ENCODE results near the gene ABHD4. TPM values are rescaled to one million over a fixed set of nuclear protein-coding genes. Genes with fewer than 3 reads are reported as not detected.
A peak's percentile ranks its signal among the peaks of the same experiment; 100 is the strongest.
"Not testable (repeated sequence)": the region's sequence is repeated elsewhere in the genome, so short reads cannot be mapped to it uniquely, and the experiment has no call there.

ABHD4 gene
- total and polyA plus RNA-seq, 5 donors = 20.3 to 40.9 (median 33.4) TPM

DNA sequence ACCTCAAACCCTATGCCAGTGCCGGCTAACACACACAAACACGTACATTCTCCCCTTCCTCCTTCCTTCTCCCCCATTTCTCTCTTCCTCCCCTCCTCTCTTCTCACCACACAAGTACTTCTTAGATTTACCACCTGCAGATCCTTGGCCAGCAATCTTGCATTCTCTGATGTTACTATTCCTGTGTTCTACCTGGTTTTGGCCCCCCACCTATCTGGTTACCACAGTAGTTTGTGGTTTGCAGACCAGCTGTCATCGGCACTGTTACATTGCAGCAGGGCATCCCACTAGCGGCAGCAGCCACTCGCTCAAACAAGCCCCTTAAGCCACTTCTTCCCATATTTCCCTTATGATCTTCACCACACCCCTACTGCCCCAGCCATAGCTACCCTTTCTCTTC, 3.9 kb downstream of the ABHD4 start:
- ATAC-seq (no peak), DNase-seq (no peak)
- intact Hi-C loops (cut with DNase I) = no loop called here
- H3K4me3 ChIP-seq (ENCODE audit: low read length) = no peak overlapping the region
- 85% methylated on average over 5 of the region's 5 CpGs for WGBS
- peaks cover 6% of the 10 kb centered on the region for H3K4me1 ChIP-seq (ENCODE audit: control insufficient read depth, insufficient read depth, low read length)
- H3K27me3 ChIP-seq (ENCODE audit: control insufficient read depth, insufficient read depth) = no peaks in the 10 kb centered on the region
- no peak overlapping the region for H3K27ac ChIP-seq (ENCODE audit: low read length)
- H3K9me3 ChIP-seq (ENCODE audit: control insufficient read depth, low read length) = no peaks in the 10 kb centered on the region

DNA sequence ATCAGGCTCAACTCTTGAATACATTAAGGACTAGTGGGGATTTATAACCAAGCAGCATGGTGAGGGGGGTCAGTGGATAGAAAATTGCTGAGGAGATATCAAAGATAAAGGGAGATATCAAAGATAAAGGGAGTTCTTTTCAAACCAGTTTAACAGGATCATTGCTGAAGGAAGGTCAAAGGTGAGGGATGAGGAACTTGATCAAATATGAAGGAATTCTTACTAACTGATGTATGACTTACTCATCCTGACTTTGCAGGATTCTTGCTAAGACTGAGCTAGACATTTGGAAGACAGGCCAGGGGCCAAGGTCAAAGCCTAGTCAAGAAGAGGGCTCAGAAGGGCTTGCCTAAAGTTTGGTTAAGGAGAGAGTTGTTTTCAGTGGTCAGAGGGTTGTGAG, 4.8 kb downstream of the ABHD4 start:
- Histone ChIP-seq H3K4me3 (ENCODE audit: low read length) (no peak overlapping the region), H3K27ac (ENCODE audit: low read length) (no peak overlapping the region), H3K9me3 (ENCODE audit: control insufficient read depth, low read length) (no peaks in the 10 kb centered on the region), H3K27me3 (ENCODE audit: control insufficient read depth, insufficient read depth) (no peaks in the 10 kb centered on the region), H3K4me1 (ENCODE audit: control insufficient read depth, insufficient read depth, low read length) (peaks cover 3% of the 10 kb centered on the region)
- DNase-seq (no peak), ATAC-seq (no peak)
- intact Hi-C loops (cut with DNase I) = no loop called here

DNA sequence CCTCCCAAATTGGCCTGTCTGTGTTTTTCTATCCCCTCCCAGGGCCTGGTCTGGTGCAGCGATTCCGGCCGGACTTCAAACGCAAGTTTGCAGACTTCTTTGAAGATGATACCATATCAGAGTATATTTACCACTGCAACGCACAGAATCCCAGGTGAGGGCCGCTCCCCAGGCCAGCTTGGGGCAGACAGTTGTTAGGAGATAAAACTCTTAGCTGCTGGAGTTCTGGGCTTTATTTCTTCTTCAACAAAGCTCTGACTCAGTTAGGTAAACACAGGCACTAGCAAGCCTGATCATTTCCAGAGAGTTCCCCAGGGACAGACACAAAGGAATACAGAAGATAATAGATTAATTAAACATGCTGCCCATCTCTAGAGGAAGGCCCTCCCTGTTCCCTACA, 8.3 kb downstream of the ABHD4 start:
- H3K9me3 ChIP-seq (ENCODE audit: control insufficient read depth, low read length) = no peaks in the 10 kb centered on the region
- DNase-seq = no peak
- 85% methylated on average over 6 of the region's 6 CpGs for WGBS
- H3K4me3 ChIP-seq (ENCODE audit: low read length) = no peak overlapping the region
- no peak overlapping the region for H3K27ac ChIP-seq (ENCODE audit: low read length)
- no peaks in the 10 kb centered on the region for H3K27me3 ChIP-seq (ENCODE audit: control insufficient read depth, insufficient read depth)
- intact Hi-C loops (cut with DNase I) = no loop called here
- no peak for ATAC-seq
- H3K4me1 ChIP-seq (ENCODE audit: control insufficient read depth, insufficient read depth, low read length) = no peaks in the 10 kb centered on the region

DNA sequence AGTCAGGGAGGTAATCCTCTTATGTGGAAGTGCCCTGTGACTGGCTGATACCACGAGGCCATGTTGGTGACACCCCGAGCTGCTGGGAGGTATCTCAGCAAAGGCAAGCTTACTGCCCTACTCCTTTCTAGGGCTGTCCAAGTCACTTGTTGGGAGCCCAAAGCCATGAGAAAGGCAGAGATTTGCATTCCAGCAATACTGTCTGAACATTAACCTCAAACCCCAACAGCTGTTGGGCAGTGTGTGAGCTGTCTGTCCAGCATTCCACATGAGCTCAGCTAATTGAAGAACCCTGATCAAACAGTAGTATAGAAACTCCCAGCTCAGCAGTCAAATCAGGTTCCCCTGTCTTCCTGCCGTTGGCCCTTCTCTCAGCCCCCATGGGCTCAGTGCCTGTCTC, 9.2 kb downstream of the ABHD4 start:
- Histone ChIP-seq H3K4me3 (ENCODE audit: low read length) (no peak overlapping the region), H3K4me1 (ENCODE audit: control insufficient read depth, insufficient read depth, low read length) (no peaks in the 10 kb centered on the region), H3K27me3 (ENCODE audit: control insufficient read depth, insufficient read depth) (no peaks in the 10 kb centered on the region), H3K9me3 (ENCODE audit: control insufficient read depth, low read length) (no peaks in the 10 kb centered on the region), H3K27ac (ENCODE audit: low read length) (no peak overlapping the region)
- ATAC-seq (no peak), DNase-seq (no peak)
- intact Hi-C loops (cut with DNase I) = no loop called here
- 86% methylated on average over 3 of the region's 3 CpGs for WGBS

DNA sequence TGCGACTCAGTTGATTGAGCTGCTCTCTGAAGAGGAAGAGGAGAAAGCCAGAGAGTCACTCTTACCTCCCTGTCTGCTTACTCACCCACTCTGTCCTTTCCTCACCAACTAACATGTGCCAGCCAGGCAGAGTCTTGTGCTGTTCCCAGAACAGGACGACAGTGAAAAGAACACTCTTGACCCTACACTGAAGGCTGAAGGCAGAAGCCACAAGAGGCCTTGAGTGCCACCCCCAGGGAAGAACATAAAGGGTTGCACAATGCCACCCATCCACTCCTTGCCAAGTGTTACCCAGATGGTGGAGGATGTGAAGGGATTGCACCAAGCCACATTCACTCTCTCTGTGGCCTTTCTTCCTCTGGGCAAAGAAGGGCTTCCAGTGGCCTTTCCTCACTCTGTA, 12.8 kb downstream of the ABHD4 start:
- Histone ChIP-seq H3K27me3 (ENCODE audit: control insufficient read depth, insufficient read depth) (no peaks in the 10 kb centered on the region), H3K4me1 (ENCODE audit: control insufficient read depth, insufficient read depth, low read length) (no peaks in the 10 kb centered on the region), H3K27ac (ENCODE audit: low read length) (no peak overlapping the region), H3K4me3 (ENCODE audit: low read length) (no peak overlapping the region), H3K9me3 (ENCODE audit: control insufficient read depth, low read length) (no peaks in the 10 kb centered on the region)
- intact Hi-C loops (cut with DNase I) = no loop called here
- ATAC-seq (no peak), DNase-seq (no peak)
- WGBS = 97% methylated on average over 2 of the region's 2 CpGs

DNA sequence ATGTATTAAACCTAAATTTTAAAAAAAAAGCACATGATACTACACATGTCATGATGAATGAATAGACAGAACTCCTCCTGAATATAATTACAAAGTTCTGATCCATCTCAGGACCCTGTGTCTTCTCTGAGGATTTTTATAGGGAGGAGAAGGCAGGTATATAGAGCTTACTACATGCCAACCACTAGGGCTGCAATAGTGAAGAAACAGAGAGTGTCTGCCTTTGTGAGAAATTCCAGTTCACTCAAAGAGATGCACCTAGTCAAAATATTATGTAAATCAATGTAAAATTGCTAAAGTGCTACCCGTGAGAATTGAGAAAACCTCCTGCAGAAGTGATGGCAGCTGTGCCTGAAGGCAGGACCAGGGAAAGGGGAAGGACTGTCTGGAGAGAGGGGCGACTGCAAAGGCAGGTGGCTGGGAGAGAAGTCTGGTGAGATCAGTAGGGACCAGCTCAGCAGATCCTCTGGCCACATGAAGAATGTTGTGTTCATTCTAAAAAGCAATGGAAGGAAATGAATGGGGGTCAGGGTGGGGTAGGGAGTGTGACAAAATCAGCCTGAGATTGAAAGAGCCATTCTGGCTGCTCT, 15.1 kb downstream of the ABHD4 start:
- no peaks in the 10 kb centered on the region for H3K27me3 ChIP-seq (ENCODE audit: control insufficient read depth, insufficient read depth)
- H3K9me3 ChIP-seq (ENCODE audit: control insufficient read depth, low read length) = no peaks in the 10 kb centered on the region
- no peak overlapping the region for H3K27ac ChIP-seq (ENCODE audit: low read length)
- 74% methylated on average over 2 of the region's 2 CpGs for WGBS
- intact Hi-C loops (cut with DNase I) = no loop called here
- ATAC-seq (no peak), DNase-seq (no peak)
- H3K4me1 ChIP-seq (ENCODE audit: control insufficient read depth, insufficient read depth, low read length) = no peaks in the 10 kb centered on the region
- H3K4me3 ChIP-seq (ENCODE audit: low read length) = no peak overlapping the region

DNA sequence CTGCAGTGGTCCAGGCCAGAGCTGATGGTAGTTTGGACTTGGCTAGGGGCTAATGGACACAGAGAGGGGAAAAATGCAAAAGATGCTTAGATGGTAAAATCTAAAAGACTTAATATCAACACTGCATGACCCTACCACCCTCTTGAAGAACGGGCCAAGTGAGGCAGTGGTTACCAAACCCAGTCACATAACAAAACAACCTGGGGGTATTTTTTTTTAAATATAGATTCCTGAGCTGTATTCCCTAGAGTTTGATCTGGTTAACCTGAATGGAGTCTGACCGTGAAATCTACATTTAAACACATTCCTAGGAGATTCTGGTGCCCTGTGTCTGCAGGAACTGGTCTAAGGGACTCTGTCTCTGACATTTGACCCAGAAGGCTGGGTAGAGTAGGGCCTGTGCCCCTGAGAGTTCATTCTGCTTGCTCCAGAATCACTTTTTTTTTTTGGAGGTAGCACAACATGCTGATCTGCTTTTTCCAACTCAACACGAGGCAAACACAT, 15.7 kb downstream of the ABHD4 start:
- H3K27me3 ChIP-seq (ENCODE audit: control insufficient read depth, insufficient read depth) = no peaks in the 10 kb centered on the region
- WGBS = 51% methylated on average over 3 of the region's 3 CpGs
- DNase-seq (no peak), ATAC-seq (no peak)
- intact Hi-C loops (cut with DNase I) = no loop called here
- H3K4me1 ChIP-seq (ENCODE audit: control insufficient read depth, insufficient read depth, low read length) = no peaks in the 10 kb centered on the region
- no peaks in the 10 kb centered on the region for H3K9me3 ChIP-seq (ENCODE audit: control insufficient read depth, low read length)
- H3K4me3 ChIP-seq (ENCODE audit: low read length) = no peak overlapping the region
- no peak overlapping the region for H3K27ac ChIP-seq (ENCODE audit: low read length)

DNA sequence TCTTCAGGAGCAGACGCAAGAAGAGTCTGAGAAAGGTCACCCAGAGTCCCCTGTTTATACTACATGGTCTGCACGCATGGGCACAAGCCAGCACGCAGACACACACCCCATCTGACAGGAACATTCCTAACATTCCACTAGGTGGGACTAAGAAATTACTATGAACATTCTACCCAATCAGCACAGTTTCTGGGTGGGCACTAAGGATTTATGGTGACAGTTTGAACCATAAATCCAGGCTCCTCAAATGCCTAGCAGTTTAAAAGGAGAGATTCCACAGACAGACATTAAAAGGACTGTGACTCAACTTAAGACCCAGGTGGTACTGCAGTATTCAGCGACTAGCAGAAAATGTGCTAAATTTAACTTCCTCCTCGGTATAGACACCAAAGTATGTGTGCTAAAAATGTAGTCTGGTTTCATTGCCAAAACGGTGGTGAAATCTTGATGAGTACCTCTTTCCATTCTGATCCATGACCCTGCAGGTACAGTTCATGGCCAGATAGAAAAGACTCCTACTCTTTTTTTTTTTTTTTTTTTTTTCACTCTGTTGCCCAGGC, 16.2 kb downstream of the ABHD4 start:
- 20% methylated on average over 6 of the region's 6 CpGs for WGBS
- DNase-seq (no peak), ATAC-seq (peak; percentile 63 to 65)
- intact Hi-C loops (cut with DNase I) = no loop called here
- H3K4me3 ChIP-seq (ENCODE audit: low read length) = no peak overlapping the region
- no peaks in the 10 kb centered on the region for H3K27me3 ChIP-seq (ENCODE audit: control insufficient read depth, insufficient read depth)
- H3K9me3 ChIP-seq (ENCODE audit: control insufficient read depth, low read length) = no peaks in the 10 kb centered on the region
- no peaks in the 10 kb centered on the region for H3K4me1 ChIP-seq (ENCODE audit: control insufficient read depth, insufficient read depth, low read length)
- H3K27ac ChIP-seq (ENCODE audit: low read length) = no peak overlapping the region

DNA sequence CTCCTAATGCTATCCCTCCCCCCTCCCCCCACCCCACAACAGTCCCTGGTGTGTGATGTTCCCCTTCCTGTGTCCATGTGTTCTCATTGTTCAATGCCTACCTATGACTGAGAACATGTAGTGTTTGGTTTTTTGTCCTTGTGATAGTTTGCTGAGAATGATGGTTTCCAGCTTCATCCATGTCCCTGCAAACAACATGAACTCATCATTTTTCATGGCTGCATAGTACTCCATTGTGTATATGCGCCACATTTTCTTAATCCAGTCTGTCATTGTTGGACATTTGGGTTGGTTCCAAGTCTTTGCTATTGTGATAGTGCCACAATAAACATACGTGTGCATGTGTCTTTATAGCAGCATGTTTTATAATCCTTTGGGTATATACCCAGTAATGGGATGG, 17.7 kb downstream of the ABHD4 start:
- ATAC-seq; H3K9me3 ChIP-seq (ENCODE audit: control insufficient read depth, low read length); intact Hi-C loops (cut with DNase I); H3K27me3 ChIP-seq (ENCODE audit: control insufficient read depth, insufficient read depth); H3K4me1 ChIP-seq (ENCODE audit: control insufficient read depth, insufficient read depth, low read length); H3K27ac ChIP-seq (ENCODE audit: low read length); DNase-seq; H3K4me3 ChIP-seq (ENCODE audit: low read length): not testable (repeated sequence)
- WGBS = 93% methylated on average over 2 of the region's 2 CpGs

DNA sequence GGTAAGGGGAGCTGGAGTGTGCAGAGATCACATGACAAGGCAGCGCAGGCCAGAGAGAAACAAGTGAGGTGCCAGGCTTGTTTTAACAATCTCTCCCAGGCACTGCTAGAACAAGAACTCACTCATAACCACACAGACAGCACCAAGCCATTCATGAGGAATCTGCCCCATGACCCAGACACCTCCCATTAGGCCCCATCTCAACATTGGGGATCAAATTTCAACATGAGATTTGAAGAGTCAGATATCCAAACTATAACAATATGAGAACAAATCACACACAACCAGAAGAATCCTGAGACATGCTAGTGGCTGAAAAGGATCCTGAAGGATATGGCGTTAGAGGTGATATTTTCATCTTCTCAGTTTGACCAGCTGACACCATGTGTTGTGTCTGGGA, 24.2 kb downstream of the ABHD4 start:
- DNase-seq (no peak), ATAC-seq (no peak)
- WGBS = 82% methylated on average over 2 of the region's 2 CpGs
- no peak overlapping the region for H3K4me3 ChIP-seq (ENCODE audit: low read length)
- intact Hi-C loops (cut with DNase I) = no loop called here
- H3K27me3 ChIP-seq (ENCODE audit: control insufficient read depth, insufficient read depth) = no peaks in the 10 kb centered on the region
- no peak overlapping the region for H3K27ac ChIP-seq (ENCODE audit: low read length)
- no peaks in the 10 kb centered on the region for H3K4me1 ChIP-seq (ENCODE audit: control insufficient read depth, insufficient read depth, low read length)
- no peaks in the 10 kb centered on the region for H3K9me3 ChIP-seq (ENCODE audit: control insufficient read depth, low read length)

DNA sequence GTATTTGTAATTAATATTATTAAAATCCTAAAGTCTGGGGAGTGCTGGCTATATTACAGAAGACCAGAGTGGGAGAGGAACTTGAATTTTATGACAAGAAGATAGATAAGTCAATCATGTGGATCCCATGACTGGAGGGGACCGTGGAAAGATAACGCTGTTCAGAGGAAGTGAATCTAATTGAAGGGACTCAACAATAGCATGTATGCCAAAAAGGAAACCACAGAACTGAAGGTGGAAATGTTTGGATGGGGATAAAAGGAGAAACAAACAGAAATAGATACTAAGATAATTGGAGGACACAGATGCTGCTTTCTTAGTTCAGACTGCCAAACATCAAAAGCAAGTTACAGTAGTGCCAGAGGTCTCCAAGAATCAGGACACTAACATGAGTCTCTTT, 24.9 kb downstream of the ABHD4 start:
- no peaks in the 10 kb centered on the region for H3K9me3 ChIP-seq (ENCODE audit: control insufficient read depth, low read length)
- H3K4me1 ChIP-seq (ENCODE audit: control insufficient read depth, insufficient read depth, low read length) = no peaks in the 10 kb centered on the region
- H3K4me3 ChIP-seq (ENCODE audit: low read length) = no peak overlapping the region
- no peak for DNase-seq
- intact Hi-C loops (cut with DNase I) = no loop called here
- no peak overlapping the region for H3K27ac ChIP-seq (ENCODE audit: low read length)
- ATAC-seq = no peak
- no peaks in the 10 kb centered on the region for H3K27me3 ChIP-seq (ENCODE audit: control insufficient read depth, insufficient read depth)
- whole genome bisulfite sequencing = 9% methylated on average over 2 of the region's 2 CpGs

DNA sequence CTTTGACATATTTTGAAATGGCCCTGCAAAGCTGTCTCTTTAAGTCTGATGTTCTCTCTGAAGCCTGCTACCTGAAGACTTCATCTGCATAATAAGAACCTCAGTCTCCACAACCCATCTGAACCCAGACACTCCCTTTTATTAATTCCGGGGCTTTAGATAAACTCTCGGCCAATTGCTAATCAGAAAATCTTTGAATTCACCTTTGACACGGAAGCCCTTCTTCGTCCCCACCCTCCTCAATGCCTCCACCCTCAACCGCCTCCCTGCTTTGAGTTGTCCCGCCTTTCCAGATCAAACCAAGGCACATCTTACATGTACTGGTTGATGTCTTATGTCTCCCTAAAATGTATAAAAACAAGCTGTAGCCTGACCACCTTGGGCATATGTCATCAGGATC, 28.5 kb downstream of the ABHD4 start:
- 87% methylated on average over 6 of the region's 6 CpGs for WGBS
- H3K4me3 ChIP-seq (ENCODE audit: low read length) = no peak overlapping the region
- no peaks in the 10 kb centered on the region for H3K9me3 ChIP-seq (ENCODE audit: control insufficient read depth, low read length)
- H3K27ac ChIP-seq (ENCODE audit: low read length) = no peak overlapping the region
- H3K27me3 ChIP-seq (ENCODE audit: control insufficient read depth, insufficient read depth) = no peaks in the 10 kb centered on the region
- intact Hi-C loops (cut with DNase I) = no loop called here
- no peak for DNase-seq
- no peak for ATAC-seq
- no peaks in the 10 kb centered on the region for H3K4me1 ChIP-seq (ENCODE audit: control insufficient read depth, insufficient read depth, low read length)
